ENCODE results near the gene FN1.
"Not testable (repeated sequence)": the region's sequence is repeated elsewhere in the genome, so short reads cannot be mapped to it uniquely, and the experiment has no call there.

Gene FN1

DNA sequence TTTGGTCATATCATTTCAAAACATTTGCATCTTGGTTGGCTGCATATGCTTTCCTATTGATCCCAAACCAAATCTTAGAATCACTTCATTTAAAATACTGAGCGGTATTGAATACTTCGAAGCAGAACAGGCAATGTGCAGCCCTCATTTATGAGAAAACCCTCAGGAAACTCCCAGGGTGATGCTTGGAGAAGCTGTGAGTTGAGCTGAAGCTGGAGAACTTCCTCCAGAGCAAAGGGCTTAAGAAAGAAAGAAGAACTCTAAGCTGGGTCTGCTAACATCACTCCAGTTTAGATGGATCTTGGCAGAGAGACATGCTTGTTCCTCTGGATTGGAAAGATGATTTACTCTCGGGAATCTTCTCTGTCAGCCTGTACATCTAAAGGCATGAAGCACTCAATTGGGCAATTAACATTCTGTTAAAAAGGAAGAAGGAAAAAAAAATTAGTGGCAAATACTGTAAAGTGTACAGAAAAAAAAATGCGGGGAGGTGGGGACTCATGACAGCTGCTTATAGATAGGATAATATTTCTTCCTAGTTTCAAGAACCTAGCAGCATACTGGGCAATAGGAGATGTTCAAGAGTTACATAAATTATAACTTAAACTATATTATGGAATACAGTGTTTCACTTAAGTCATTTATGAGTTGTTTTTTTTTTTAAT lies 74.5 kb downstream of the FN1 start:
- no peak for TF ChIP-seq ZFX (IDR thresholded peaks at IDR 0.05)
- TF ChIP-seq, protein P1, sequence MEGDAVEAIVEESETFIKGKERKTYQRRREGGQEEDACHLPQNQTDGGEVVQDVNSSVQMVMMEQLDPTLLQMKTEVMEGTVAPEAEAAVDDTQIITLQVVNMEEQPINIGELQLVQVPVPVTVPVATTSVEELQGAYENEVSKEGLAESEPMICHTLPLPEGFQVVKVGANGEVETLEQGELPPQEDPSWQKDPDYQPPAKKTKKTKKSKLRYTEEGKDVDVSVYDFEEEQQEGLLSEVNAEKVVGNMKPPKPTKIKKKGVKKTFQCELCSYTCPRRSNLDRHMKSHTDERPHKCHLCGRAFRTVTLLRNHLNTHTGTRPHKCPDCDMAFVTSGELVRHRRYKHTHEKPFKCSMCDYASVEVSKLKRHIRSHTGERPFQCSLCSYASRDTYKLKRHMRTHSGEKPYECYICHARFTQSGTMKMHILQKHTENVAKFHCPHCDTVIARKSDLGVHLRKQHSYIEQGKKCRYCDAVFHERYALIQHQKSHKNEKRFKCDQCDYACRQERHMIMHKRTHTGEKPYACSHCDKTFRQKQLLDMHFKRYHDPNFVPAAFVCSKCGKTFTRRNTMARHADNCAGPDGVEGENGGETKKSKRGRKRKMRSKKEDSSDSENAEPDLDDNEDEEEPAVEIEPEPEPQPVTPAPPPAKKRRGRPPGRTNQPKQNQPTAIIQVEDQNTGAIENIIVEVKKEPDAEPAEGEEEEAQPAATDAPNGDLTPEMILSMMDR (conservative IDR thresholded peaks at IDR 0.05), result no peak
- H3K27ac ChIP-seq, result no peak overlapping the region

DNA sequence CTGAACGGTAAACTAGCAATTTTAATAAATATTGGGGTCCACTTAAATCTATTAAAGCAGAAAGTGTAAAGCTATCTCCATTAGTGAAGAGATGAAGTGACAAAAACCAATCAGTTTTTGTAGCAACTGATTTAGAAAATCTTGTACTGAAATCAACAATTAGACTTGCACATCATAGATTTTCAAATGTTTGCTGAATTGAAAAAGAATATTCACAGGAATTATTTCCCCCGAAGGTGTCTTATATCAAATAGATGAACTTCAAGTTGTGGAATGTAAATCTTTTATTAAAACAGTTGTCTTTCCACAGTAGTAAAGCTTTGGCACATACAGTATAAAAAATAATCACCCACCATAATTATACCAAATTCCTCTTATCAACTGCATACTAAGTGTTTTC lies 75.3 kb downstream of the FN1 start:
- no peak overlapping the region for H3K27ac ChIP-seq
- TF ChIP-seq, protein P1 (conservative IDR thresholded peaks at IDR 0.05), result no peak
- no peak for TF ChIP-seq ZFX (IDR thresholded peaks at IDR 0.05)

DNA sequence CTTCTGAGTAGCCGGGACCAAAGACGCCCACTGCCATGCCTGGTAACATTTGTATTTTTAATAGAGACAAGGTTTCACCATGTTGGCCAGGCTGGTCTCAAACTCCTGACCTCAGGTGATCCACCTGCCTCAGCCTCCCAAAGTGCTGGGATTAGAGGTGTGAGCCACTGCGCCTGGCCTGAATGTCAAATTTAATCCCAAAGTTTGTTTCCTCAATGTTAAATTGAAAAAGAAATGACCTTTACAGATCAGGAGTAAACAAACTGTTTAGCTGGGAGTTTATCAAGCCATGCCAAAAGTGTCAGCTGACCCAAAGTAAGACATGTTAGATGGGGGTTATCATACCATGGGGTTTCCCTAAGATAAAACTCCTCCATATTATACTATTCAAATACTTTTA lies 75.8 kb downstream of the FN1 start:
- H3K27ac ChIP-seq, result not testable (repeated sequence)

DNA sequence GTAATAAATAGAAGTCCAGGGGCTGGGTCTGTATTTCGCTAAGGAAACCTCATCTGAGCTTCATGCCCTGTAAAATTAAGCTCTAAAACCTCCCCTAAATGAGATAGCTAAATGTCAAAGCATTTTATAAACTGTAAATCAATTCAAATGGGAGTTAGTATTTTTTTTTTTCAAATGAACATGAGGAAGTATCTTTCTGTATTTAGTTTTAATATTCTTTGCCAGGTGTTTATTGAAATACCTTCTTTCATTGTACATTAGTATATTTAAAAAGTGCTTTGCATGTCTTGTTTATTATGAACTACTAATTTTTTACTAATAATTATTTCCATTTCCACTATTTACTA lies 76.3 kb downstream of the FN1 start:
- H3K27ac ChIP-seq, result no peak overlapping the region

DNA sequence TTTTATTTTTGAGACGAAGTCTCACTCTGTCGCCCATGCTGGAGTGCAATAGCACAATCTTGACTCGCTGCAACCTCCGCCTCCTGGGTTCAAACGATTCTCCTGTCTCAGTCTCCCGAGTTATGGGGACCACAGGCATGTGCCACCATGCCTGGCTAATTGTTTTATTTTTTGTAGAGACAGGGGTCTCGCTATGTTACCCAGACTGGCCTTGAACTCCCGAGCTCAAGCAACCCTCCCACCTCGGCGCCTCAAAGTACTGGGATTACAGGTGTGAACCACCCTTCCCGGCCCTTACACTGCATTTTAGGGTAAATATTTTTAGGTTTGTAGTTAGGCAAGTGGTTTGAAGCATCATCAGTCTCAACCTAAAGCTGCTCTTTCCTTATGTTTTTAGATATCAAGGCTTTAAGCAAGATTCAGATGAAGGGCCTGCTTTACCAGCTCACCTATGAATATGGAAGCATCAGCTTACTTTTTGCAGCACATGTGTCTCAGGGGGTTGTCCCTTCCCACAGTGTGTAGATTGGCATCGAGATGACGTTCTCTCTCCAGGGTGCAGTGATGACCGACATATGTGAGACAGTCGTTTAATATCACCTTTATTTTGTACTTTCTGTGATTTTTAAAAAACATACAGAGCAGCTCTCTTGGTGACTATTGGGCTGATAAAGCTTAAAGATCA lies 76.8 kb downstream of the FN1 start:
- no peak for TF ChIP-seq ZFX (IDR thresholded peaks at IDR 0.05)
- TF ChIP-seq, protein P1 (conservative IDR thresholded peaks at IDR 0.05), result no peak
- no peak overlapping the region for H3K27ac ChIP-seq

More for the DNA sequence above, 76.3 kb downstream of the FN1 start:
- TF ChIP-seq ZFX (IDR thresholded peaks at IDR 0.05), result no peak
- TF ChIP-seq, protein P1 (conservative IDR thresholded peaks at IDR 0.05), result no peak

DNA sequence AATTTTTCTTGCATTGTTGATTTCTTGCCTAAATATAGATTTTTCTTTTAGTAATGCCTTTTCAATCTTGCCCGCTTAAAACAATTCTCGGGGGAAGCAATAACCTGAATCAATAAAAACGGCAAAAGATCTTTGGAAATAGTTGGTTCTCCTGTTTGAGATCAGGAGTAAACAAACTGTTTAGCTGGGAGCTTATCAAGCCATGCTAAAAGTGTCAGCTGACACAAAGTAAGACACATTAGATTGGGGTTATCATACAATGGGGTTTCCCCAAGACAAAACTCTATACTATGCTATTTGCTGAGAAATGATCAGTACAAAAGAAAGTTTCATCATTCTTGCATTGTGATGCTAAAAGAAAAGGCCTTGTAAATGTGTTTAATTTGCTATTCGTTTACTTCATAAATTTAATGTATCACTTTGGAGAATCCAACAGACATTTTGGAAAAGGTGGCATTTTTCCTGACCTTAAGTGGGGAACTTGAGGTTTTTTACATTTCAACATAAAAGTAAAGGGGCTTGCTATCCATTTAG lies 77.5 kb downstream of the FN1 start:
- no peak overlapping the region for H3K27ac ChIP-seq
- TF ChIP-seq, protein P1 (conservative IDR thresholded peaks at IDR 0.05), result no peak
- TF ChIP-seq ZFX (IDR thresholded peaks at IDR 0.05), result no peak

DNA sequence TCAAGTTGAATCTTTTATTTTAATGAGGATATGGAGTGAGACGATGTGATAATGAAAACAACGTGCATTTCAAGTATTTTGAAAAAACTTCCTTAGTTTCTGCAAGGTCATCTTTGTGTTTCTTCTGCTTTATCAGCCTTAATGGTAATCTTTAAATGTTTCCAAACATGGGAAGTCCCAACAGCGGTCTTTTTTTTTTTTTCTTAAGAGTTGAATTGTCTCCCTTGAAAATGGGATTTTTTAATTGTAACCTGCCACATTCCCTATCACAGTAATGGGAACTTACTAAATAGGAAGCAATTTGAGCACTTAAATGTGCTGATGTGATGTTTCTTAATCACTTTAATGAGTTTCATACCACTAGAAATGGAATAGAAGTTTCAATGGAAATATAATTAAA lies 78.2 kb downstream of the FN1 start:
- no peak overlapping the region for H3K27ac ChIP-seq
- TF ChIP-seq ZFX (IDR thresholded peaks at IDR 0.05), result no peak

DNA sequence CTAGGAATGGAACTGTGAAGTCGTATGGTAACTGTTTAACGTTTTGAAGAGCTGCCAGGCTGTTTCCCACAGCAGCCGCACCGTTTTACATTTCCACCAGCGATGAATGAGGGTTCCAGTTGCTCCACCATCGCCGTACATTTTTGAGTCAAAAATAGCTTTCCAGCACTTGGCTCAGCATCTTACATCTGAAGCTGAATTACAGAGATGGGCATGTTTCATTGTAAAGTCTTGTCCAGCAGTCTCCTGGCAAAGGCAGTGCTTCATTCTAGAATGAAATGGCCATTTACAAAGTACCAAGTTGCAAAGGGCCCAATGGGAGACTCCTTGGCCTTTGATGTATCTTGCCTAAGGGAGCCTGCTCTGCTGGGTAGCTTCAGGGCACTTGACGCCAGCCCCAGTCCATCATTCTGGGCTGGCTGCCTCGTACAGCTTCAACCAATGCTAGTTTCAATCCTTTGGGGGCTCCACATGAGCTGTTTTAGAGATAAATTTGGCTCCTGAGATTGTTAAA lies 78.9 kb downstream of the FN1 start:
- no peak overlapping the region for H3K27ac ChIP-seq
- TF ChIP-seq ZFX (IDR thresholded peaks at IDR 0.05), result no peak
- TF ChIP-seq, protein P1 (conservative IDR thresholded peaks at IDR 0.05), result no peak

All from C4-2B (cell line).